K562 (cell line): Measurements from ENCODE around the gene TTC28.

Experiments used
- EP300 ChIP-seq: IDR thresholded peaks from 2 replicates; pipeline ENCODE4 v1.6.1; 2012; ENCODE audit warnings: low read length, improper control_type of control experiment
- JUN ChIP-seq, 2 experiments: sonication (generic) in 1 of 2; formaldehyde crosslinking in 1 of 2; IDR thresholded peaks; 2 replicates each; pipeline versions ENCODE4 v1.6.1 to v1.8.0; 2012 to 2022; ENCODE audit warnings: borderline replicate concordance in 2 of 2, mild to moderate bottlenecking in 2 of 2, improper control_type of control experiment in 1 of 2, low read depth in 1 of 2, low read length in 1 of 2, missing genetic modification reagents in 1 of 2
- SAP30 ChIP-seq: fragments of 200-600 bp; sonication (generic); IDR thresholded peaks from 2 replicates; pipeline ENCODE4 v1.6.1; 2012; ENCODE audit warnings: borderline replicate concordance, low read depth, mild to moderate bottlenecking, moderate library complexity, low read length, control low read depth, inconsistent platforms; ENCODE audit not compliant: insufficient read depth, poor library complexity, severe bottlenecking
- SMARCA4 ChIP-seq: fragments of 450-650 bp; IDR thresholded peaks from 2 replicates; pipeline ENCODE4 v1.6.1; 2016
- TAF7 ChIP-seq: fragments of 450-650 bp; IDR thresholded peaks from 2 replicates; pipeline ENCODE4 v1.6.1; 2016; ENCODE audit warnings: missing genetic modification characterization, missing compliant biosample characterization
- ZKSCAN1 ChIP-seq: fragments of 150-350 bp; IDR thresholded peaks from 2 replicates; pipeline ENCODE4 v1.6.1; 2016; ENCODE audit warnings: low read depth, low read length
- TF ChIP-seq, protein P1 (sequence below), 3 experiments: IDR thresholded peaks in 2 of 3; conservative IDR thresholded peaks in 1 of 3; 2 replicates each; pipeline ENCODE4 v1.5.1; 2011 to 2012; ENCODE audit warnings: low read length in 3 of 3, mild to moderate bottlenecking in 3 of 3, control low read depth in 2 of 3, improper control_type of control experiment in 1 of 3, inconsistent platforms in 1 of 3, low read depth in 1 of 3, mixed read lengths in 1 of 3, moderate library complexity in 1 of 3; ENCODE audit not compliant: insufficient read depth in 2 of 3
- TF ChIP-seq, protein P2 (sequence below): fragments of 250-450 bp; sonication (Bioruptor Pico); IDR thresholded peaks from 2 replicates; pipeline ENCODE4 v1.8.0; 2021; ENCODE audit warnings: moderate library complexity, mild to moderate bottlenecking, inconsistent platforms

DNA sequence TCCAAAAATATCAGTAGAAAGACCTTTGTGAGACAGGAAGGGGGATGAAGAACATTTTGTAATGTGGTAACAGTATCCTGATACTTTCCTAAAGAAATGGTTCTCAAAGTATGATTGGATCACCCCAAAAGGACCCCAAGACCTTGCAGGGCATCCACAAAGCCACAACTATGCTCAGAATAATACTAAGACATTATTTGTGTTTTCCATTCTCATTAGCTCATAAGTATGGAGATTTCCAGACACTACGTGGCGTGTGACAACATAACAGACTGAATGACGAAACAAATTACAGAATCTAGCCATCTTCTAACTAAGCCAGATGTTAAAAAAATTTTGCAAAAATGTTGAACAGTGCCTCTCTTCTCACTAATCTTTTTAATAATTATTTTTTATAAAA, 37.0 kb upstream of the TTC28 start:
- TF ChIP-seq, protein P1, sequence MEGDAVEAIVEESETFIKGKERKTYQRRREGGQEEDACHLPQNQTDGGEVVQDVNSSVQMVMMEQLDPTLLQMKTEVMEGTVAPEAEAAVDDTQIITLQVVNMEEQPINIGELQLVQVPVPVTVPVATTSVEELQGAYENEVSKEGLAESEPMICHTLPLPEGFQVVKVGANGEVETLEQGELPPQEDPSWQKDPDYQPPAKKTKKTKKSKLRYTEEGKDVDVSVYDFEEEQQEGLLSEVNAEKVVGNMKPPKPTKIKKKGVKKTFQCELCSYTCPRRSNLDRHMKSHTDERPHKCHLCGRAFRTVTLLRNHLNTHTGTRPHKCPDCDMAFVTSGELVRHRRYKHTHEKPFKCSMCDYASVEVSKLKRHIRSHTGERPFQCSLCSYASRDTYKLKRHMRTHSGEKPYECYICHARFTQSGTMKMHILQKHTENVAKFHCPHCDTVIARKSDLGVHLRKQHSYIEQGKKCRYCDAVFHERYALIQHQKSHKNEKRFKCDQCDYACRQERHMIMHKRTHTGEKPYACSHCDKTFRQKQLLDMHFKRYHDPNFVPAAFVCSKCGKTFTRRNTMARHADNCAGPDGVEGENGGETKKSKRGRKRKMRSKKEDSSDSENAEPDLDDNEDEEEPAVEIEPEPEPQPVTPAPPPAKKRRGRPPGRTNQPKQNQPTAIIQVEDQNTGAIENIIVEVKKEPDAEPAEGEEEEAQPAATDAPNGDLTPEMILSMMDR (IDR thresholded peaks at IDR 0.05 in 2 of 3, conservative IDR thresholded peaks at IDR 0.05 in 1 of 3; ENCODE audit: insufficient read depth in 2 of 3, low read depth in 1 of 3, low read length in 3 of 3) = no peak
- TF ChIP-seq JUN (IDR thresholded peaks at IDR 0.05; ENCODE audit: borderline replicate concordance, low read depth, low read length) = no peak
- TF ChIP-seq JUN (CRISPR knock-in tag; IDR thresholded peaks at IDR 0.05; ENCODE audit: borderline replicate concordance) = no peak
- no peak for TF ChIP-seq TAF7 (tag)
- no peak for TF ChIP-seq EP300
- TF ChIP-seq, protein P2, sequence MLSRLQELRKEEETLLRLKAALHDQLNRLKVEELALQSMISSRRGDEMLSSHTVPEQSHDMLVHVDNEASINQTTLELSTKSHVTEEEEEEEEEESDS (CRISPR knock-in tag) = no peak
- TF ChIP-seq SMARCA4 = no peak
- no peak for TF ChIP-seq ZKSCAN1
- TF ChIP-seq SAP30 = no peak
